Measurements from ENCODE around the gene PARD3B.

The PARD3B gene, protein sequence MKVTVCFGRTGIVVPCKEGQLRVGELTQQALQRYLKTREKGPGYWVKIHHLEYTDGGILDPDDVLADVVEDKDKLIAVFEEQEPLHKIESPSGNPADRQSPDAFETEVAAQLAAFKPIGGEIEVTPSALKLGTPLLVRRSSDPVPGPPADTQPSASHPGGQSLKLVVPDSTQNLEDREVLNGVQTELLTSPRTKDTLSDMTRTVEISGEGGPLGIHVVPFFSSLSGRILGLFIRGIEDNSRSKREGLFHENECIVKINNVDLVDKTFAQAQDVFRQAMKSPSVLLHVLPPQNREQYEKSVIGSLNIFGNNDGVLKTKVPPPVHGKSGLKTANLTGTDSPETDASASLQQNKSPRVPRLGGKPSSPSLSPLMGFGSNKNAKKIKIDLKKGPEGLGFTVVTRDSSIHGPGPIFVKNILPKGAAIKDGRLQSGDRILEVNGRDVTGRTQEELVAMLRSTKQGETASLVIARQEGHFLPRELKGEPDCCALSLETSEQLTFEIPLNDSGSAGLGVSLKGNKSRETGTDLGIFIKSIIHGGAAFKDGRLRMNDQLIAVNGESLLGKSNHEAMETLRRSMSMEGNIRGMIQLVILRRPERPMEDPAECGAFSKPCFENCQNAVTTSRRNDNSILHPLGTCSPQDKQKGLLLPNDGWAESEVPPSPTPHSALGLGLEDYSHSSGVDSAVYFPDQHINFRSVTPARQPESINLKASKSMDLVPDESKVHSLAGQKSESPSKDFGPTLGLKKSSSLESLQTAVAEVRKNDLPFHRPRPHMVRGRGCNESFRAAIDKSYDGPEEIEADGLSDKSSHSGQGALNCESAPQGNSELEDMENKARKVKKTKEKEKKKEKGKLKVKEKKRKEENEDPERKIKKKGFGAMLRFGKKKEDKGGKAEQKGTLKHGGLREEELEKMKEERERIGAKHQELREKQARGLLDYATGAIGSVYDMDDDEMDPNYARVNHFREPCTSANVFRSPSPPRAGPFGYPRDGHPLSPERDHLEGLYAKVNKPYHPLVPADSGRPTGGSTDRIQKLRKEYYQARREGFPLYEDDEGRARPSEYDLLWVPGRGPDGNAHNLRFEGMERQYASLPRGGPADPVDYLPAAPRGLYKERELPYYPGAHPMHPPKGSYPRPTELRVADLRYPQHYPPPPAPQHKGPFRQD (N-terminal part only)

DNA sequence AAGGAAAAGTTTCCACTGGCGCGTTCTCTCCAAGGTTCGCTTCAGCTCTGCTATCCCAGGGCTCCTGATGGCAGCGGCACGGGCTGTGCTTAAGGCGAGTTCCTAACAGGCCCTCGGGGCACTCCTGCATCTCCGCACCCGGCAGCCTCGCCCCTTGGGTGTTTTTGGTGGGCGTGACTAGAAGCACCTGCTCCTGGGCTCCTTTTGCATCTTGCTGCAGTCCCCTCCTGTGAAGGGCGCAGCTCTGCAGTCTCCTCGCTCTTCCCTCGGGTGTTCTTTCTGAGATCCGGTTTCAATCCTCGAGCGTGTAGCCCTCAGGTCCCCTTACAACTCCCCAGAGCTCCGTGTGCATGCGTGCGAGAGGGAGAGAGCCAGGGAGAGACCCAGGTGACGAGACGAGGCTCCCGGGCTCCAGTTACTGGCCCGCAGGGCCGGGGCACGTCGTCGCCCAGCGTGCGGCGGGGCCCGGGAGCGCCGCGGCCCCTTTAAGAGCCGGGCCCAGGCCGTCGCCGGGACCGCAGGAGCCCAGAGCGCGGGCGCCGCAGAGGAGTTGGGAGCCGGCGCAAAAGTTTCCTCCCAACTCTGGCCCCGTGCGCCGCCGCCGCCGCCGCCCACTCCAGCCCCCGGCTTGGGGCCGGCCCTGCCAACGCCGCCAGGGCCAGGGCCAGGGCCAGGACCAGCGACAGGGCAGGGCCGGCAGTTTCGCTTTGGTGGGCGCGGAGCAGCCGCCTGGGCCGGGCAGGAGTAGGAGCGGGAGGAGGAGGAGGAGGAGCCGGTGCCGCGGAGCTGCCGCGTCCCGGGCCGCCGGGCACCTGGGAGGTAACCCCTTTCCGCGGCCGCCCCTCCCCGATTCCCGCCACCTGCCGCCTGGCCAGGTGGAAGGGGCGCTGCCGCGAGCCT, at the start of gene PARD3B:
Gene PARD3B, plus strand, starts transcription at position 515 of the 900 bp plus-strand sequence. CDS start 525 bp downstream, outside the sequence.
- no peak for TF ChIP-seq CTCF (IDR thresholded peaks at IDR 0.05; ENCODE audit: poor library complexity, severe bottlenecking)
- Histone ChIP-seq H3K4me3 (ENCODE audit: severe bottlenecking) (peak within 1 kb of the TSS; percentile 79), H3K4me1 (ENCODE audit: insufficient read depth, poor library complexity, severe bottlenecking) (no peaks in the 10 kb centered on the region), H3K36me3 (ENCODE audit: low read depth) (no peaks in the 10 kb centered on the region), H3K9me3 (ENCODE audit: severe bottlenecking) (no peaks in the 10 kb centered on the region), H3K27ac (ENCODE audit: poor library complexity, severe bottlenecking) (no peak within 1 kb of the TSS), H3K27me3 (ENCODE audit: insufficient read depth, poor library complexity, severe bottlenecking) (no peaks in the 10 kb centered on the region)
- DNase-seq (ENCODE audit: low spot score) (no peak), ATAC-seq (ENCODE audit: low read depth) (peak; percentile 93)

GRCh38 chr2:204496779-204497178, 48.5 kb upstream of the PARD3B start:
- TF ChIP-seq CTCF (IDR thresholded peaks at IDR 0.05; ENCODE audit: poor library complexity, severe bottlenecking): no peak
- no peak overlapping the region for H3K27ac ChIP-seq (ENCODE audit: poor library complexity, severe bottlenecking)
- no peaks in the 10 kb centered on the region for H3K4me1 ChIP-seq (ENCODE audit: insufficient read depth, poor library complexity, severe bottlenecking)
- no peaks in the 10 kb centered on the region for H3K27me3 ChIP-seq (ENCODE audit: insufficient read depth, poor library complexity, severe bottlenecking)
- H3K36me3 ChIP-seq (ENCODE audit: low read depth): no peaks in the 10 kb centered on the region
- no peak for ATAC-seq (ENCODE audit: low read depth)
- no peaks in the 10 kb centered on the region for H3K9me3 ChIP-seq (ENCODE audit: severe bottlenecking)
- H3K4me3 ChIP-seq (ENCODE audit: severe bottlenecking): no peak overlapping the region
- no peak for DNase-seq (ENCODE audit: low spot score)

GRCh38 chr2:204497855-204498254, 47.4 kb upstream of the PARD3B start:
- no peaks in the 10 kb centered on the region for H3K4me1 ChIP-seq (ENCODE audit: insufficient read depth, poor library complexity, severe bottlenecking)
- no peaks in the 10 kb centered on the region for H3K27me3 ChIP-seq (ENCODE audit: insufficient read depth, poor library complexity, severe bottlenecking)
- H3K27ac ChIP-seq (ENCODE audit: poor library complexity, severe bottlenecking): no peak overlapping the region
- H3K4me3 ChIP-seq (ENCODE audit: severe bottlenecking): no peak overlapping the region
- H3K9me3 ChIP-seq (ENCODE audit: severe bottlenecking): no peaks in the 10 kb centered on the region
- no peak for TF ChIP-seq CTCF (IDR thresholded peaks at IDR 0.05; ENCODE audit: poor library complexity, severe bottlenecking)
- H3K36me3 ChIP-seq (ENCODE audit: low read depth): no peaks in the 10 kb centered on the region
- no peak for ATAC-seq (ENCODE audit: low read depth)
- no peak for DNase-seq (ENCODE audit: low spot score)

GRCh38 chr2:204498291-204498690, 47.0 kb upstream of the PARD3B start:
- no peaks in the 10 kb centered on the region for H3K9me3 ChIP-seq (ENCODE audit: severe bottlenecking)
- H3K36me3 ChIP-seq (ENCODE audit: low read depth): no peaks in the 10 kb centered on the region
- H3K4me1 ChIP-seq (ENCODE audit: insufficient read depth, poor library complexity, severe bottlenecking): no peaks in the 10 kb centered on the region
- no peak for ATAC-seq (ENCODE audit: low read depth)
- no peak overlapping the region for H3K27ac ChIP-seq (ENCODE audit: poor library complexity, severe bottlenecking)
- no peak for TF ChIP-seq CTCF (IDR thresholded peaks at IDR 0.05; ENCODE audit: poor library complexity, severe bottlenecking)
- no peak for DNase-seq (ENCODE audit: low spot score)
- H3K27me3 ChIP-seq (ENCODE audit: insufficient read depth, poor library complexity, severe bottlenecking): no peaks in the 10 kb centered on the region
- no peak overlapping the region for H3K4me3 ChIP-seq (ENCODE audit: severe bottlenecking)
